Left lung (tissue), 10 donors: ENCODE data around the gene TRIM7. TPM values are rescaled to one million over a fixed set of nuclear protein-coding genes. Genes with fewer than 3 reads are reported as not detected.
"Not testable (repeated sequence)": the region's sequence is repeated elsewhere in the genome, so short reads cannot be mapped to it uniquely, and the experiment has no call there.

ENCODE experiments used
- ATAC-seq: fragments of 200-7000 bp; cut with Tn5 transposase; one replicate; pipeline ENCODE4 v1.9.1; 2020; ENCODE audit warnings: moderate library complexity
- DNase-seq, 4 donors: peaks; one replicate each; pipeline ENCODE4 v3.0.0-alpha.2; 2013 to 2020
- H3K27ac ChIP-seq, 2 donors: fragments of 200-600 bp; sonication (generic) in 1 of 2; one replicate each; pipeline versions ENCODE4 v1.5.0 to v1.8.0; 2020 to 2021
- H3K27me3 ChIP-seq, 2 donors: fragments of 200-600 bp; sonication (generic) in 1 of 2; one replicate each; pipeline versions ENCODE4 v1.5.0 to v1.8.0; 2020 to 2021
- H3K36me3 ChIP-seq, 2 donors: fragments of 200-600 bp; sonication (generic) in 1 of 2; one replicate each; pipeline versions ENCODE4 v1.5.0 to v1.8.0; 2020 to 2021
- H3K4me1 ChIP-seq, 2 donors: fragments of 200-600 bp; one replicate each; pipeline ENCODE4 v1.8.0; 2021
- H3K4me3 ChIP-seq, 2 donors: fragments of 200-600 bp; sonication (generic) in 1 of 2; one replicate each; pipeline versions ENCODE4 v1.5.0 to v1.8.0; 2020 to 2021; ENCODE audit warnings: mild to moderate bottlenecking in 1 of 2
- H3K9me3 ChIP-seq, 2 donors: fragments of 200-600 bp; sonication (generic) in 1 of 2; one replicate each; pipeline versions ENCODE4 v1.5.0 to v1.8.0; 2020 to 2021
- intact Hi-C, 2 donors: fragments of 100-400 bp; cut with DNase I; formaldehyde crosslinking; loops; one replicate each; pipeline versions ENCODE4 v1.11.2 to v1.14.2; 2022
- polyA plus RNA-seq, 6 donors: library from polyadenylated mRNA; unstranded; fragments of 120-200 nt; gene quantifications; one replicate each; pipeline ENCODE4 v1.2.1, GENCODE V29; 2013; ENCODE audit not compliant: insufficient read length in 6 of 6
- total RNA-seq, 2 donors: library from RNA; stranded (reverse); fragmentation: NEBNext Ultra II Directional; extraction: Animal tissue kit (Norgen Biotek cat#: 25700); gene quantifications; one replicate each; pipeline ENCODE4 v1.2.1, GENCODE V29; 2021
- TF ChIP-seq, protein P1 (sequence below), 2 donors: fragments of 200-600 bp; sonication (generic) in 1 of 2; IDR thresholded peaks; one replicate each; pipeline versions ENCODE4 v1.5.0 to v1.8.0; 2021; ENCODE audit warnings: antibody characterized with exemption in 2 of 2
- donor health status: DM: no; HTN: yes; CAD: no.
- donor health status: DM: no; HTN: no; CAD: no.

Gene TRIM7
- total and polyA plus RNA-seq, 8 donors: 0.30 to 5.7 (median 0.39) TPM

GRCh38 chr5:181185560-181185959 is 19.4 kb downstream of the TRIM7 start:
- DNase-seq (no peak), ATAC-seq (no peak)
- TF ChIP-seq, protein P1, sequence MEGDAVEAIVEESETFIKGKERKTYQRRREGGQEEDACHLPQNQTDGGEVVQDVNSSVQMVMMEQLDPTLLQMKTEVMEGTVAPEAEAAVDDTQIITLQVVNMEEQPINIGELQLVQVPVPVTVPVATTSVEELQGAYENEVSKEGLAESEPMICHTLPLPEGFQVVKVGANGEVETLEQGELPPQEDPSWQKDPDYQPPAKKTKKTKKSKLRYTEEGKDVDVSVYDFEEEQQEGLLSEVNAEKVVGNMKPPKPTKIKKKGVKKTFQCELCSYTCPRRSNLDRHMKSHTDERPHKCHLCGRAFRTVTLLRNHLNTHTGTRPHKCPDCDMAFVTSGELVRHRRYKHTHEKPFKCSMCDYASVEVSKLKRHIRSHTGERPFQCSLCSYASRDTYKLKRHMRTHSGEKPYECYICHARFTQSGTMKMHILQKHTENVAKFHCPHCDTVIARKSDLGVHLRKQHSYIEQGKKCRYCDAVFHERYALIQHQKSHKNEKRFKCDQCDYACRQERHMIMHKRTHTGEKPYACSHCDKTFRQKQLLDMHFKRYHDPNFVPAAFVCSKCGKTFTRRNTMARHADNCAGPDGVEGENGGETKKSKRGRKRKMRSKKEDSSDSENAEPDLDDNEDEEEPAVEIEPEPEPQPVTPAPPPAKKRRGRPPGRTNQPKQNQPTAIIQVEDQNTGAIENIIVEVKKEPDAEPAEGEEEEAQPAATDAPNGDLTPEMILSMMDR (IDR thresholded peaks at IDR 0.05): no peak
- Histone ChIP-seq H3K9me3 (no peaks in the 10 kb centered on the region), H3K27me3 (peaks cover 0 to 20% of the 10 kb centered on the region in 2 donors), H3K4me1 (peaks cover 0 to 49% of the 10 kb centered on the region in 2 donors), H3K36me3 (no peaks in the 10 kb centered on the region), H3K27ac (no peak overlapping the region), H3K4me3 (no peak overlapping the region)
- intact Hi-C loops: no loop called here

DNA sequence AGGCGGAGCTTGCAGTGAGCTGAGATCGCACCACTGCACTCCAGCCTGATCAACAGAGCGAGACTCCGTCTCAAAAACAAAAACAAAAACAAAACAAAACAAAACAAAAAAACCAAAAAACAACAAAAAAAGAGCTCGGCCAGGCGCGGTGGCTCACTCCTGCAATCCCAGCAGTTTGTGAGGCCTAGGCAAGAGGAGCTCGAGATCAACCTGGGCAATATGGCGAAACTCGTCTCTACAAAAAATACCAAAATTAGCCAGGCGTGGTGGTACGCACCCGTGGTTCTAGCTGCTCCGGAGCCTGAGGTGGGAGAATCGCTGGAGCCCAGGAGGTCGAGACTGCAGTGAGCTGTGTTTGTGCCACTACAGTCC is 20.2 kb downstream of the TRIM7 start:
- Histone ChIP-seq H3K4me3 (peak overlapping the region; percentile 33 to 47), H3K27me3 (peaks cover 0 to 20% of the 10 kb centered on the region in 2 donors), H3K4me1 (peaks cover 0 to 41% of the 10 kb centered on the region in 2 donors), H3K36me3 (no peaks in the 10 kb centered on the region), H3K9me3 (no peaks in the 10 kb centered on the region), H3K27ac (no peak overlapping the region)
- DNase-seq (no peak), ATAC-seq (no peak)
- intact Hi-C loops: no loop called here
- TF ChIP-seq, protein P1 (IDR thresholded peaks at IDR 0.05): no peak

GRCh38 chr5:181182651-181183050 is 22.3 kb downstream of the TRIM7 start:
- DNase-seq (no peak), ATAC-seq (no peak)
- Histone ChIP-seq H3K4me3 (no peak overlapping the region), H3K4me1 (peaks cover 0 to 26% of the 10 kb centered on the region in 2 donors), H3K27ac (peak overlapping the region in 1 of 2 donors; percentile 5), H3K27me3 (peaks cover 0 to 23% of the 10 kb centered on the region in 2 donors), H3K9me3 (no peaks in the 10 kb centered on the region), H3K36me3 (no peaks in the 10 kb centered on the region)
- TF ChIP-seq, protein P1 (IDR thresholded peaks at IDR 0.05): no peak
- intact Hi-C loops: no loop called here

DNA sequence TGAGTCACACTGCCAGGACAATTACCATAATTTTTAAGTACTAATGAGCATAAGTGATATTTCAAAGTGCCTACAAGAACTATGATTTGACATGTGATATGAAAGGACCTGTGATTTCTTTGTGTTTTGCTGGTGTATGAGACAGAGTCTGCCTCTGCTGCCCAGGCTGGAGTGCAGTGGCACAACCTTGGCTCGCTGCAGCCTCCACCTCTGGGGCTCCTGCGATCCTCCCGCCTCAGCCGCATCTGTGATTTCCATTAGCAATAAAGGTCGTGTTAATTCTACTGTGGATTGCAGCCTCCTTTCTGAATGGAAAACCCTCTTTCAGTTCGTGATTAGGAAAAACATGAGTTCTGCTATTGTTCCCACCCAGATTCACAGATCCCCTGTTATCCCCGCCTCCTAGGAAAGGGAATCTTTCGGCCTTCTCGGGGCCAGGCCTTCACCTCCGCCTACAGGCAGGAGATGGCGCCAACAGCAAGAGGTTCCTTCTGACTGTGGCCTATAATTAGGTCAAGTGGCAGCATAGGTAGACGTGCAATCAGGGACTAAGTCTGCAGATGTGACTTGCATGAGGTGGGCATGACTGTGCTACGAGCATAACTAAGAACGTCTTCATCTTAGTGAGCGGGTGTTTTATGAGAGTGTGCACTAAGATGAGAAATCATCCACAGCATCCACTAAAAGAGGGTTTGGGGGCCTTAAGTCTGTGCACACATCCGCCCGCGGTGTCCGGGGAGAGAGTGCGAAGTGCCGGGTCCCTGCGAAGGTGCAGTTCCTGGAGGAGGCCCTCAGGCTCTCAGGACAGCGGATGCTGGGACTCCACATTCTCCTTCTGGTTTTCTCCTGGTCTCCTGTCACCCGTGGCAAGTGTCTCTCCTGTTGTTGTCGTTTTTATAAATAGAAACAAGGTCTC is 23.1 kb downstream of the TRIM7 start:
- peaks cover 0 to 26% of the 10 kb centered on the region in 2 donors for H3K4me1 ChIP-seq
- H3K9me3 ChIP-seq: no peaks in the 10 kb centered on the region
- TF ChIP-seq, protein P1 (IDR thresholded peaks at IDR 0.05): peak; percentile 61 to 76
- intact Hi-C loops: no loop called here
- peak overlapping the region in 1 of 2 donors; percentile 5 for H3K27ac ChIP-seq
- DNase-seq (peak in 2 of 4 donors; percentile 64 to 69), ATAC-seq (peak; percentile 91)
- H3K4me3 ChIP-seq: no peak overlapping the region
- H3K27me3 ChIP-seq: peaks cover 2 to 30% of the 10 kb centered on the region in 2 donors
- H3K36me3 ChIP-seq: no peaks in the 10 kb centered on the region

DNA sequence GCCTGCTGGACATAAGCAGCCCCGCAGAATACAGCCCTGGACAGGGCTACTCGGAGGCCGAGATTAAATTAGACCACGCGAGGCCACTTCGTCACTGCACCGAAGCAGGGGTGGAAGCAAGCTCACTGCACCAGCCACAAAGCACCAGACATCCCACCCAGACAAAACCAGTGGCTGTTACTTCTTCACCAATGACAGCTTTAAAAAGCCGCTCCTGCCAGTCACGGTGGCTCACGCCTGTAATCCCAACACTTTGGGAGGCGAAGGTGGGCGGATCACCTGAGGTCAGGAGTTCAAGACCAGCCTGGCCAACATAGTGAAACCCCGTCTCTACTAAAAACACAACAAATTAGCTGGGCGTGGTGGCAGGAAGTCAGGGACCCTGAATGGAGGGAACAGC is 27.4 kb downstream of the TRIM7 start:
- ATAC-seq, intact Hi-C loops, DNase-seq, H3K36me3 ChIP-seq, H3K27ac ChIP-seq, H3K9me3 ChIP-seq, H3K4me3 ChIP-seq: not testable (repeated sequence)
- Histone ChIP-seq H3K27me3 (peaks cover 21 to 60% of the 10 kb centered on the region in 2 donors), H3K4me1 (peaks cover 0 to 16% of the 10 kb centered on the region in 2 donors)
